HG02610 (cell line): ENCODE results near the gene AMBRA1.
"Not testable (repeated sequence)": the region's sequence is repeated elsewhere in the genome, so short reads cannot be mapped to it uniquely, and the experiment has no call there.

Source experiments
- ATAC-seq: cut with Tn5 transposase; IDR thresholded peaks from one replicate; pipeline ENCODE4 v1.9.1; 2021; ENCODE audit warnings: mild to moderate bottlenecking, moderate library complexity; ENCODE audit not compliant: unreplicated experiment

AMBRA1 gene

GRCh38 chr11:46375392-46376101 is 218.3 kb downstream of the AMBRA1 start:
- ATAC-seq, result no peak

GRCh38 chr11:46374815-46375214 is 219.0 kb downstream of the AMBRA1 start:
- no peak for ATAC-seq

GRCh38 chr11:46373787-46374740 is 219.8 kb downstream of the AMBRA1 start:
- no peak for ATAC-seq

GRCh38 chr11:46372501-46372900 is 221.3 kb downstream of the AMBRA1 start:
- ATAC-seq, result not testable (repeated sequence)

- no peak for ATAC-seq
Observed at GRCh38 chr11:46372086-46372485, 221.7 kb downstream of the AMBRA1 start.

GRCh38 chr11:46371262-46371661 is 222.6 kb downstream of the AMBRA1 start:
- ATAC-seq, result not testable (repeated sequence)

- ATAC-seq, result no peak
Observed at GRCh38 chr11:46370253-46370652, 223.6 kb downstream of the AMBRA1 start.

GRCh38 chr11:46369458-46370152 is 224.2 kb downstream of the AMBRA1 start:
- ATAC-seq, result peak; percentile 60

- ATAC-seq, result no peak
Observed at GRCh38 chr11:46367916-46368267, 225.9 kb downstream of the AMBRA1 start.

- ATAC-seq, result peak; percentile 47
Observed at GRCh38 chr11:46367244-46367915, 226.4 kb downstream of the AMBRA1 start.

- ATAC-seq, result no peak
Observed at GRCh38 chr11:46366661-46367161, 227.1 kb downstream of the AMBRA1 start.

- ATAC-seq, result no peak
Observed at GRCh38 chr11:46366260-46366659, 227.6 kb downstream of the AMBRA1 start.

GRCh38 chr11:46364791-46365190 is 229.0 kb downstream of the AMBRA1 start:
- no peak for ATAC-seq

GRCh38 chr11:46364056-46364455 is 229.8 kb downstream of the AMBRA1 start:
- ATAC-seq, result no peak

- no peak for ATAC-seq
Observed at GRCh38 chr11:46363455-46364005, 230.3 kb downstream of the AMBRA1 start.

- ATAC-seq, result no peak
Observed at GRCh38 chr11:46363031-46363407, 230.8 kb downstream of the AMBRA1 start.

GRCh38 chr11:46362156-46363030 is 231.4 kb downstream of the AMBRA1 start:
- no peak for ATAC-seq

- ATAC-seq, result peak; percentile 91
Observed at GRCh38 chr11:46361283-46362155, 232.3 kb downstream of the AMBRA1 start.
